NCI-H748 treated with DMSO at 0.1 percent for 48 hours (cell line): Measurements from ENCODE around the gene CT47C1.

Experiments used
- DNase-seq: peaks from one replicate; lab custom pipeline; 2025; lab: John Stamatoyannopoulos, UW

CT47C1 gene

DNA sequence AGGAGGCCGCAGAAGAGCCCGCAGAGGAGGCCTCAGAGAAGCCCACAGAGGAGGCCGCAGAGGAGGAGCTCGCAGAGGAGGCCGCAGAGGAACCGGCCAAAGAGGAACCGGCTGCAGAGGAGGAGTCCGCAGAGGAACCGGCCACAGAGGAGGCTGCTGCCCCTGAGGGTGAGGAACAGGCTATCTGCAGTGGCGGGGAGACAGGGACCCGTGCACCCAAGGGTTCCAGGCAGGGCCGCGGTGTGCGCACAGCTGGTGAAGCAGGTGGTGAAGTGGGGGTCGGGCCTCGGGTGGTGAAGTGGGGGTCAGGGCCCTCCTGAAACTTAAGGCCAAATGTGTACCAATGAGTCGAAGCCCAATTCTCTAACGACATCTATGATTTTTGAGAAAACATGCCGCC is 1.1 kb downstream of the CT47C1 start:
- no peak for DNase-seq

DNA sequence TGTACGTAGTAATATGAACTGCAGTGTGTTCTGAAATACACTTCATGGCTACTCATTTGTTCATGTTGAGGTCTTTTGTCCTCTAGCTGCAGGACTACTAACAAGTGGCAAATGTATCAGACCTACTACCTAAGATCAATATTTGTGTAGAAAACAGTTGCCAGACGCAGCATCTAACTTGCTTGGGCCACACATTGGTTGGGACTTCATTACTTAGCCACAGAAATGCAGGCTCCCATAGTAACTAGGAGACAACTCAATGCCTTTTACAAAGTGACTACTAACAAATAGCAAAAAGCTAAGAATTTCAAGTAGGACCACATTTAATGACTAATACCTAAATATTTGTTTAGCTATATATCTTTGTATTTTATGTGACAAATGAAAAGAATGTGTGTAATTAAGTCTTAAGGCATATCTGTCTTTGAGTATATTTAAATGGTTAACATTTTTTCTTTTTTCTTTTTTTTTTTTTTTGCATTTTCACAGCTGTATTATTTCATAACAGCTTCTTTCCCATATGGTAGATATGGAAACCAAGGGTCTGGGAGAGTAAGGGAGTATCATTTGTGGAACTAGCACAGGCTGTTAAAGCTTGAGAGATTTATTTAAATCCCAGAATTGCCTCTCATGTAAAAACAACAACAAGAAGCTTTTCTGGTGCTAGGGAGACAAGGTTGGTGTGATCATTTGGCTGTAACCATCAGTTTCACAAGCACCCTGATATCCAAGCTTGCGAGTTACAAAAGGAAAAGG is 2.7 kb downstream of the CT47C1 start:
- DNase-seq = no peak

DNA sequence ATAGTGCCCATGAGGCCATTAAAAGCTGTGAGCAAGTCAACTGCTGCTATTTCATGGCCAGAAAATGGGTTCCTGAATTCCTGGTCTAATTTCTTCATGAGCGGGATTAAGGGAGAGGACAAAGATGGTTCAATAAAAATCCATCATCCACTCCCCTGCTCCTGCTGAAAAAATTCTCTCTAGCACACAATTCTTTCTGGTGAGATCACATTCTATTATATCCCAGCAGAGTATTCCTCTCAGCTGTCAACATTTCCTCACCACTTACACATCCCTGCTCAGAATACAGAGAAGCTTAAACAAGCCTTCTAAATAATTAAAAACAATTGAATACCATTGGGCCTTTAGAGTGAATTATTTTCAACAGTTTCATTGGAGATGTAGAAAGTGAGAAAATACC is 9.5 kb downstream of the CT47C1 start:
- no peak for DNase-seq

DNA sequence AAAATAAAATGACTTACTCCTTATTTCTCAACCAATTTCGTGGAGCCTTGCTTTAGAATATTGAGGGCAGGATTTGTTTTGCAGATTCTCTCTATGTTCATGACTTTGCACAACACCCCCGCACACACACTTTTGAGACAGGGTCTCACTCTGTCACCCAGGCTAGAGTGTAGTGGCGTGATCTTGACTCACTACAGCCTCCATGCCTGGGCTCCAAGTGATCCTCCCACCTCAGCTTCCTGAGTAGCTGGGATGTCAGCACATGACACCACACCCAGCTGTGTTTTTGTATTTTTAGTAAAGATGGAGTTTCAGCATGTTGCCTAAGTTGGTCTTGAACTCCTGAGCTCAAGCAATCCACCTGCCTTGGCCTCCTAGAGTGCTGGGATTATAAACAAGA is 12.0 kb downstream of the CT47C1 start:
- no peak for DNase-seq

DNA sequence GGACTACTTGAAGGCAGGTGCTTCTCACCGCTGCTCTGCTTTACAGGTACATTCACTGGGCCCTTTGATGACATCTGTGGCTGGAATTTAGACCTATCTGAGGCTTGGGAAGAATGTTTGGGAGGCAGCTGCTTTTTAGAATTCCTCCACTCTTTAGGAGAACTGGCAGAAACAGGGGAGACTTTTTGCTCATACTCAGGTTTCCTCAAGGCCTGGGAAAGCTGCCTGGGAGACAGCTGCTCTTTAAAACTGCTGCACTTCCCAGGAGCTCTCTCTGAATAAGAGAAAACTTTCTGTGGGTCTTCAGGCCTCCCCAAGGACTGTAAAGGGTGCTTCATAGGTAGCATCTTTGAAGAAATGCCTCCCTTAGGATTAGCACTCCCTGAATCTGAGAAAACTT is 14.3 kb downstream of the CT47C1 start:
- no peak for DNase-seq

DNA sequence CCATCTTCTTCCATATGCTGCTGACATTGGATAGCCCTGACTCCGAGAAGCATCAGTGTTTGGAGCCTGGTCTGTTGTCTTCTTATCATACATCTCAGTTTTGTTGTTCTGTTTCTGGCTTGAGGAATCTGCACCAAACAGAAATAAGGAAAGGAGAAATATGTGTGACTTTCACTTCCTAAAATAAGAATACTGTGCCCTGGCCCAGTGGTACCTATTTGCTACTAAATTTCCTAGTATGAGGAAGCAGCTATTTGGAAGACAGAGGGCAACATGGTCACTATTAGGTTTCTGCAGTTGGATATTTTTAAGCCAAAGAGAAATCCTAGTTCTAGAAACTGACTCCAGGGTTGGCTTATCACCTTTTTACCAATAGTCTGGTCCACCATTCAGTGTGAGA is 16.8 kb downstream of the CT47C1 start:
- no peak for DNase-seq

DNA sequence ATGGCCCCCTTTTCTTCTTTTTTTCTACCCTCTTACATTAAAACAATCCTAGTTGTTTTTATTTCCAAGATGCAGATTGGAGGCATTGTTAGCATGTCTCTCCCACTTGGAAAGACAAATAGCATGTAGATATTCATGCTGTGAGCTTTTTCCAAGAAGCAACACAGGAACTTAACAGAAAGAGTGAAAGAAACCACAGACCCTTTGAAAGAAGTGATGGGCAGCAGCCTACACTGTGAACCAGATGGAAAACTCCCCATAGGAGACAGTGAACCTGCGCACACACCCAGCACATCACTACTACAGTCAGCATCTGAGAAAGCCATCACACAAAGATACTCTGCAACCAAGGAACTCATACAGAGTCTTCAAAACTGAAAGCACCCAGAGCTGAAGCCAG is 17.8 kb downstream of the CT47C1 start:
- DNase-seq = no peak

DNA sequence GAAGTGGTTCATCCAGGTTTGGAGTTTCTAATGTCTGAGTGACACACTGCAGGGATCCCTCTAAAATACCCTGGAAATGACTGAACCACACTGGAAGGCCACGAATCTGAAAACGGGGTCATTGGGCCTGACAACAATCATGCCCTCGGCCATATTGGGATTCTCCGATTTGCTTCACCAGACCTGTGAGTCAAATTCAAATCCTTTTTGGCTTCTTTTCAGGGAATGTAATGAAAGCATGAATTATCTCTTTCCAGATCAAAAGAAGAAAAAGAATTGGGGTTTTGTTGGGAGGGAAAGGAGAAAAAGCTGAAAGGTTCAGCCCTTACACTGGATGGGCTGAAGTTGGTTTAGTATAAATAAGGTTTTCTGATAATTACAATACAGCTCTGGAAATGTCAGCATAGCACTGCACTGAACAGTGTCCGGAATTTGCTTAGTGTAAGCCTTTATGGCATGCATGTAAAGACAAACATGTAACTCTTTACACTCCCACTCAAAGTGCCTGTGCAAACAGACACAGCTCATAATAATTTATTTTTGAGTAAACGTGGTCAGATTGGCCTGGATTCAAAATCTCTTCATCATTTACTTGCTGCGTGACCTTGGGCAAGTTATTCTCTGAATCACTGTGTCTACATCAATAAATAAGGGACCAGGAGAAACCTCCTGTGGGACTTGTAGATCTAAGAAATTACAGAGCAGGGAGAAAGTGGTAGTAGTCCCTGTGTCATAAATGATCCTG is 21.4 kb downstream of the CT47C1 start:
- DNase-seq = peak; percentile 31

DNA sequence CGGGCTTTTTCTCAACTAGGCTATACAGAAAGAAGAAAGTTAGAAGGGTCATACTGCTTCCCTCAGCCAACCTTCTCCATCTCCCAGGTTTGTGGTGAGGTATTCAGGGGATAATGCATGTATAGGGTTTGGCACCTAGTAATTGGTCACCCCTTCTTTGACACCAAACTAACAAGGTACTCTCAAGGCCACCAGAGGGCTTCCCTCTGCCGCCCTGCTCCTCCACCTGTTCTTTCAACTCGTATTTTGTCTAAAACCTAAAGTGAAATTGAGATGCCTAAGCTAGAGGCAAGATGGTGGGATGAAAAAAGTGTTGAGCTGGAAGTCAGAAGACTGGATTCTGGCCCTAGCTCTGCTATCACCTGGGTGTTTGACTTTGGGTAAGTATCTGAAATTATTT is 22.0 kb downstream of the CT47C1 start:
- DNase-seq = no peak

DNA sequence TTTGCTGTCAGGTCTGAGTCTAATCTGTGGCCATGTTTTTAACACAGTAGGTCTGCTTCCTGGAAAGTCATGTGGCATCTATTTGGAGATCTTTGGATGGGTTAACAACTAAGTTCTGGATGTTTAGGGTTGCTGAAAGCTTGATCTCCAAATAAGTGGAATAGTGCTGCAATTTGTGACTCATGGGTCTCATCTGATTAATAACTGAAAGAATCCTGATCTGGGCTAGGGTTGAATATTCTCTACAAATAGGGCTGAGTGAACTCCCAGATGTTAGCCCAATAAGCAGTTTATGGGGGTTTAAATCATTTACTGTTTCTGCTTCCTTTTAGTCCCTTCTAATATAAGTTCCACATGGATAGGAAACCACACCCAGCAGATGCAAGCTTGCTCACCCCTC is 23.1 kb downstream of the CT47C1 start:
- no peak for DNase-seq

DNA sequence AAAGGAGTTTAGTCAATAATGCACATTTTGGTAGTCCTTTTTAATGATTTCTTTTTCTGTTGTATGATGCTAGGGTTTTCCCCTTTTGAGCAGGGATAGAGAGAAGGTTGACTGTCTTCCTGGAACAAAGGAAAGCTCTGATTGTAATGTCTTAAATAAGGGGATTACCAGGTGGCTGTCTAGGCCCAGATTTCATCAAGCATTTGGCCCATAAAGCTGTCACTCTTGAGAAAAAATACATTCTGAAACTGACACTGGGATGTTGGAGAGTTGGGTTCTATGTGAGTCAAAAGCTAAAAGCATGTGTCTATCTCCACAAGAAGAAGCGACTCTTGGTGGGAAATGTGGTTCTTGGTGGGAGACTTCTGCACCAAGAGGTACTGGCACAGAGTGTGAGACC is 28.4 kb downstream of the CT47C1 start:
- no peak for DNase-seq

DNA sequence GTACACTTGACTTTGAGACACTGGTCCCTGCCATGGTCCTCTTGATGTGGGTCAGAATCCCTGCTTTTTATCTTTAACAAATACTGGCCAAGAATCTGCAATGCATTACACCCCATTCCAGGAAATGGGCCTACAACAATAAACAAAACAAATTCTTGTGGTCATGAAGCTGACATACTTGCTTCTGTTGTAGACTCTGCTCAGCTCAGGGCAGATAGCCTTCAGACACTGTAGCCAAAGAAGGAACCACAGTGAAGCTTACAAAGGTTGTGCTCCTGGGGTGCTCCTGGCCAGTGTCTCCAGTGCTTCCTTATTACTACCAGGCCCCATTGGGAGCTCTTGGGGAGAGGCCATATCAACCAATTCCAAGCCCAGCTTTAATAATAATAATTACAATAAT is 33.0 kb downstream of the CT47C1 start:
- no peak for DNase-seq

DNA sequence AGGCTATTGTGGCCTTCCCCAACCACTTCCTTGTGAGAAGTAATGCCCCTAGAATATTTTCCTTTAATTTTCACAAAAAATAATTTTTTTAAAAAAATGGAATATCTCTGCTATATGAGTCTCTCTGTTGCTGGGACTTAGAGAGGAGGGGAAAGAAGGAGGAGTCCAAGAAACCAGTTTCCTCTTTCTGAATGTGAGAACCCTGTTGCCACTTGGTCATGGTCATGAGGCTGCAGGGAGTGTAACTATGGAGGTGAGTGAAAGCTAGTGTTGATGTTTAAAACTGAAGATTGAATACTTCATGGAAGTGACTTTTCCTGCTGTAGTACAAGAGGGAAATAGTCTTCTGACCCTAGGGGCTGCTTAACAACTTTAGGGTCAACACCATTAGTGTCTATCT is 34.4 kb downstream of the CT47C1 start:
- DNase-seq = no peak

DNA sequence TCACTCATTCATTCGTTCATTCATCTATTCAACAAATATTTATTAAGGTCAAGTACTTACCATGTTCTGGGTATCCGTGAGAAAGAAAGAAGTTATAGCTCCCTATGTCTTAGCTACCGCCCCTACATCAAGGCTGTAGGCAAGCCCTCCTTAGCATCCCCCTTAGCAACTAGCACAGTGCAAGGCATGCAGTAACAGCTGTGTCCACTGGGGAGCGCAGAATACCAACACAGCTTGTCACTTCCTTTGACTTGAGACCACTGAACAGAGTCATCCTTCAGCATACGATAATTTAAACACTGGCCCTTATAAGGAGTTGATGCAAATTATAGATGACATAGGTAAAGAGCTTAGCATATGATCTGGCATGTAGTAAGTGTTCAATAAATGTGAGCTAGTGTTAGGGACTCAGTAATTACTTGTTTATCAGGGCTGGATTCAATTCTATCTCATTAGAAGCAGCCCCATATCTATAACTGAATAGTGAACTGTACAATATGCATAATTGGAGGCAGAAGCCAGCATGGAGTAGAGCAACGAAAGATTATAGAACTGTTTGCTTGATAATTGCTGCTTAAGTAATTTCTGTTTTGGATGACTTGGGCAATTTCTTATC is 46.1 kb downstream of the CT47C1 start:
- peak; percentile 49 for DNase-seq

DNA sequence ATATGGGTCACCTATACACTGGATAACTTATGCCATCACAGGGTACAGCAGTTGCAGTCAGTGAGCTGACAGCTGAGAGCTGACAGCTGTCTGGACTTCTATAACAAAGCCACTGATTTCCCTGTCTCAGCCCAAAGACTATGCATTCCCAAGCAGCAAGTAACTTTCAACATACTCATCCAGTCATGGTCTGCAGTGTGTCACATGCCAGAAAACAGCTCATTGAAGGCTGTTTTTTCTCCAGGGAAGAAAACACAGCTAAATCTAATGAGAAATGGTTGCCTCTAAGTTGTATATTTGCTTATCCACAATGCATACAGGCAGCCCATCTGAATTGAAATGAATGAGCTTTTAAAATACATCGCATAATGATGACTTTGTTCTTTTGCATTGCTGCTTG is 48.5 kb downstream of the CT47C1 start:
- no peak for DNase-seq
